Neural cell (in vitro differentiated cells): Measurements from ENCODE around the gene GSTO2.

Experiments
- CTCF ChIP-seq: fragments of 450-650 bp; IDR thresholded peaks from 2 replicates; pipeline ENCODE4 v1.5.1; 2014; ENCODE audit warnings: antibody characterized with exemption, mild to moderate bottlenecking, moderate library complexity; ENCODE audit not compliant: poor library complexity, severe bottlenecking
- EP300 ChIP-seq: fragments of 450-650 bp; conservative IDR thresholded peaks from 2 replicates; pipeline ENCODE4 v1.6.1; 2014; ENCODE audit warnings: antibody characterized with exemption, mild to moderate bottlenecking, moderate library complexity; ENCODE audit not compliant: poor library complexity, severe bottlenecking
- EZH2 ChIP-seq: fragments of 200-600, 300-800 bp; shearing (Covaris generic), sonication (generic); IDR thresholded peaks from 2 replicates; pipeline ENCODE4 v1.6.1; 2014; ENCODE audit warnings: antibody characterized with exemption, low read length, borderline replicate concordance, mild to moderate bottlenecking; ENCODE audit not compliant: insufficient read depth, poor library complexity, severe bottlenecking
- MXI1 ChIP-seq: fragments of 450-650 bp; conservative IDR thresholded peaks from 2 replicates; pipeline ENCODE4 v1.6.1; 2014; ENCODE audit warnings: antibody characterized with exemption, mild to moderate bottlenecking; ENCODE audit not compliant: poor library complexity, severe bottlenecking
- POLR2AphosphoS5 ChIP-seq: IDR thresholded peaks from 2 replicates; pipeline ENCODE4 v1.6.1; 2012
- RAD21 ChIP-seq: fragments of 450-650 bp; conservative IDR thresholded peaks from 2 replicates; pipeline ENCODE4 v1.6.1; 2014; ENCODE audit warnings: antibody characterized with exemption, mild to moderate bottlenecking, moderate library complexity
- SMC3 ChIP-seq: fragments of 450-650 bp; conservative IDR thresholded peaks from 2 replicates; pipeline ENCODE4 v1.6.1; 2014; ENCODE audit warnings: antibody characterized with exemption, mild to moderate bottlenecking, moderate library complexity; ENCODE audit not compliant: poor library complexity
- TAF1 ChIP-seq: IDR thresholded peaks from 2 replicates; pipeline ENCODE4 v1.6.1; 2012; ENCODE audit warnings: low read depth
- TF ChIP-seq, protein P1 (sequence below): IDR thresholded peaks from 2 replicates; pipeline ENCODE4 v1.6.1; 2012; ENCODE audit warnings: borderline replicate concordance

- no peak for TF ChIP-seq EZH2
- no peak for TF ChIP-seq CTCF
- no peak for TF ChIP-seq POLR2AphosphoS5
- TF ChIP-seq TAF1 = no peak
- TF ChIP-seq, protein P1, sequence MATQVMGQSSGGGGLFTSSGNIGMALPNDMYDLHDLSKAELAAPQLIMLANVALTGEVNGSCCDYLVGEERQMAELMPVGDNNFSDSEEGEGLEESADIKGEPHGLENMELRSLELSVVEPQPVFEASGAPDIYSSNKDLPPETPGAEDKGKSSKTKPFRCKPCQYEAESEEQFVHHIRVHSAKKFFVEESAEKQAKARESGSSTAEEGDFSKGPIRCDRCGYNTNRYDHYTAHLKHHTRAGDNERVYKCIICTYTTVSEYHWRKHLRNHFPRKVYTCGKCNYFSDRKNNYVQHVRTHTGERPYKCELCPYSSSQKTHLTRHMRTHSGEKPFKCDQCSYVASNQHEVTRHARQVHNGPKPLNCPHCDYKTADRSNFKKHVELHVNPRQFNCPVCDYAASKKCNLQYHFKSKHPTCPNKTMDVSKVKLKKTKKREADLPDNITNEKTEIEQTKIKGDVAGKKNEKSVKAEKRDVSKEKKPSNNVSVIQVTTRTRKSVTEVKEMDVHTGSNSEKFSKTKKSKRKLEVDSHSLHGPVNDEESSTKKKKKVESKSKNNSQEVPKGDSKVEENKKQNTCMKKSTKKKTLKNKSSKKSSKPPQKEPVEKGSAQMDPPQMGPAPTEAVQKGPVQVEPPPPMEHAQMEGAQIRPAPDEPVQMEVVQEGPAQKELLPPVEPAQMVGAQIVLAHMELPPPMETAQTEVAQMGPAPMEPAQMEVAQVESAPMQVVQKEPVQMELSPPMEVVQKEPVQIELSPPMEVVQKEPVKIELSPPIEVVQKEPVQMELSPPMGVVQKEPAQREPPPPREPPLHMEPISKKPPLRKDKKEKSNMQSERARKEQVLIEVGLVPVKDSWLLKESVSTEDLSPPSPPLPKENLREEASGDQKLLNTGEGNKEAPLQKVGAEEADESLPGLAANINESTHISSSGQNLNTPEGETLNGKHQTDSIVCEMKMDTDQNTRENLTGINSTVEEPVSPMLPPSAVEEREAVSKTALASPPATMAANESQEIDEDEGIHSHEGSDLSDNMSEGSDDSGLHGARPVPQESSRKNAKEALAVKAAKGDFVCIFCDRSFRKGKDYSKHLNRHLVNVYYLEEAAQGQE = no peak
- TF ChIP-seq RAD21 = no peak
- TF ChIP-seq MXI1 = no peak
- no peak for TF ChIP-seq EP300
- no peak for TF ChIP-seq SMC3
Measured at GRCh38 chr10:104301907-104302690, 33.1 kb downstream of the GSTO2 start.
